Esophagus squamous epithelium (tissue), 5 donors: Measurements from ENCODE around the gene BFSP2. TPM values are rescaled to one million over a fixed set of nuclear protein-coding genes. Genes with fewer than 3 reads are reported as not detected.

ENCODE experiments used
- DNase-seq: peaks from one replicate; lab custom pipeline; 2025; lab: John Stamatoyannopoulos, UW
- H3K27ac ChIP-seq, 4 donors: fragments of 200-600 bp; sonication (generic); one replicate each; pipeline ENCODE4 v1.5.1; 2016 to 2019; ENCODE audit warnings: mild to moderate bottlenecking in 1 of 4
- H3K27me3 ChIP-seq, 4 donors: fragments of 200-600 bp; sonication (generic); 1 replicate in 3 of 4; 2 replicates in 1 of 4; pipeline versions ENCODE4 v1.5.1 to v1.6.0; 2017 to 2021; ENCODE audit warnings: antibody characterized with exemption in 1 of 4
- H3K36me3 ChIP-seq, 3 donors: fragments of 200-600 bp; sonication (generic); one replicate each; pipeline ENCODE4 v1.5.1; 2016 to 2019
- H3K4me1 ChIP-seq, 3 donors: fragments of 200-600 bp; sonication (generic); one replicate each; pipeline ENCODE4 v1.5.1; 2017 to 2019
- H3K4me3 ChIP-seq, 4 donors: fragments of 200-600 bp; sonication (generic); 1 replicate in 3 of 4; 2 replicates in 1 of 4; pipeline ENCODE4 v1.5.1; 2016 to 2019; ENCODE audit warnings: mild to moderate bottlenecking in 2 of 4, moderate library complexity in 1 of 4
- H3K9me3 ChIP-seq, 3 donors: fragments of 200-600 bp; sonication (generic); one replicate each; pipeline ENCODE4 v1.5.1; 2016 to 2019
- POLR2A ChIP-seq, 4 donors: fragments of 450-650 bp; IDR thresholded peaks; one replicate each; pipeline ENCODE4 v1.6.1; 2017; ENCODE audit warnings: antibody characterized with exemption in 4 of 4, mild to moderate bottlenecking in 4 of 4, moderate library complexity in 3 of 4
- WGBS, 2 donors: methylation state at CpG; one replicate each; pipeline ENCODE4 v1.1.5; 2018; 5-methylcytosine and 5-hydroxymethylcytosine counted together
- intact Hi-C: fragments of 100-400 bp; cut with DNase I; formaldehyde crosslinking; loops from one replicate; pipeline ENCODE4 v1.15.0; 2022
- total RNA-seq, 4 donors: library from RNA; depleted of rRNA; stranded (reverse); fragments of >200 nt; gene quantifications; one replicate each; pipeline ENCODE4 v1.1.0, GENCODE V29; 2016
- TF ChIP-seq, protein P1 (sequence below), 6 experiments: fragments of 450-650 bp in 4 of 6; fragments of 200-600 bp in 2 of 6; sonication (generic) in 2 of 6; IDR thresholded peaks; one replicate each; pipeline ENCODE4 v1.5.1; 2016 to 2019; ENCODE audit warnings: antibody characterized with exemption in 6 of 6, mild to moderate bottlenecking in 4 of 6, moderate library complexity in 4 of 6
- donor health status: DM: yes; HTN: yes; CAD: no.

BFSP2 gene
- total RNA-seq, 4 donors from 2014 or later: not detected

DNA sequence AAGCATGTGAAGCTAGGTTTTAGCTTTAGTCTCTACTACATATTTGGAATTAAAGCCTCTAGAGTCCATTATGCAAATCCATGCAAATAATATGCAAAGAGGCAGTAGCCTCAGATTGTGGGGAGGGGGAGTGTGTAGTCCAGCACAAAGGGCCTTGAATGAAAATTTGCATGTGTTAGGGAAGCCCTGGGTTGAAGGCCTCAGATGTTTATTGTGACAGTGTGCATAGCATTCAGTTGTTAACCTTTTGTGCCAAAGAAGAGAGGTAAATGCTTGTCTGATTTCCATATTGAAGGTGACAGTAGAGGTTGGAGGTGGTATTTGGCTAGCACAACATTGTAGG, 24.5 kb upstream of the BFSP2 start:
- H3K27ac ChIP-seq: no peak overlapping the region
- no peaks in the 10 kb centered on the region for H3K36me3 ChIP-seq
- H3K27me3 ChIP-seq: no peaks in the 10 kb centered on the region
- H3K4me1 ChIP-seq: no peaks in the 10 kb centered on the region
- intact Hi-C loops: no loop called here
- no peak for TF ChIP-seq POLR2A (IDR thresholded peaks at IDR 0.05)
- TF ChIP-seq, protein P1, sequence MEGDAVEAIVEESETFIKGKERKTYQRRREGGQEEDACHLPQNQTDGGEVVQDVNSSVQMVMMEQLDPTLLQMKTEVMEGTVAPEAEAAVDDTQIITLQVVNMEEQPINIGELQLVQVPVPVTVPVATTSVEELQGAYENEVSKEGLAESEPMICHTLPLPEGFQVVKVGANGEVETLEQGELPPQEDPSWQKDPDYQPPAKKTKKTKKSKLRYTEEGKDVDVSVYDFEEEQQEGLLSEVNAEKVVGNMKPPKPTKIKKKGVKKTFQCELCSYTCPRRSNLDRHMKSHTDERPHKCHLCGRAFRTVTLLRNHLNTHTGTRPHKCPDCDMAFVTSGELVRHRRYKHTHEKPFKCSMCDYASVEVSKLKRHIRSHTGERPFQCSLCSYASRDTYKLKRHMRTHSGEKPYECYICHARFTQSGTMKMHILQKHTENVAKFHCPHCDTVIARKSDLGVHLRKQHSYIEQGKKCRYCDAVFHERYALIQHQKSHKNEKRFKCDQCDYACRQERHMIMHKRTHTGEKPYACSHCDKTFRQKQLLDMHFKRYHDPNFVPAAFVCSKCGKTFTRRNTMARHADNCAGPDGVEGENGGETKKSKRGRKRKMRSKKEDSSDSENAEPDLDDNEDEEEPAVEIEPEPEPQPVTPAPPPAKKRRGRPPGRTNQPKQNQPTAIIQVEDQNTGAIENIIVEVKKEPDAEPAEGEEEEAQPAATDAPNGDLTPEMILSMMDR (IDR thresholded peaks at IDR 0.05): no peak
- no peak overlapping the region for H3K4me3 ChIP-seq
- DNase-seq: no peak
- no peaks in the 10 kb centered on the region for H3K9me3 ChIP-seq

GRCh38 chr3:133376810-133377209, 23.0 kb upstream of the BFSP2 start:
- H3K27ac ChIP-seq: no peak overlapping the region
- no peaks in the 10 kb centered on the region for H3K9me3 ChIP-seq
- H3K4me3 ChIP-seq: no peak overlapping the region
- TF ChIP-seq, protein P1 (IDR thresholded peaks at IDR 0.05): no peak
- H3K36me3 ChIP-seq: no peaks in the 10 kb centered on the region
- H3K27me3 ChIP-seq: no peaks in the 10 kb centered on the region
- DNase-seq: no peak
- no peaks in the 10 kb centered on the region for H3K4me1 ChIP-seq
- WGBS, 2 donors: 66 to 76% methylated on average over 6 of the region's 6 CpGs
- intact Hi-C loops: no loop called here

DNA sequence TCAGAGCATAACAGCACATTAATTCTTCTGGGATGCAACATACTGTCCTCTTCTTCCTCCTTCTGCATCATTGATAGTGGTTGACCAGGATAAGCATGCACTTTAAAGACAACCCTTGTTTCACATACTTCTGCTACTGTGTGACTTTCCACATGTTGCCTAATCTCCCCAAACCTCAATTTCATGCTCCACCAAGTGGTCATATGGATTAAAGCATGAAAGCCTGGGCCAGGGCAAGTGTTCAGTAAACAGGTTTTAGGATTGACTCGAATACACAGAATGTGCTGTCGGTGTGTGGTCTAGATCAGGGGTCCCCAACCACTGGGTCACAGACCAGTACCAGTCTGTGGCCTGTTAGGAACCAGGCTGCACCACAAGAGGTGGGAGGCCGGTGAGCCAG, 22.5 kb upstream of the BFSP2 start:
- H3K4me1 ChIP-seq: no peaks in the 10 kb centered on the region
- 43 to 50% methylated on average over 1 to 3 of the region's 3 CpGs for WGBS, 2 donors
- no peak overlapping the region for H3K27ac ChIP-seq
- no peaks in the 10 kb centered on the region for H3K9me3 ChIP-seq
- intact Hi-C loops: no loop called here
- no peak for DNase-seq
- H3K27me3 ChIP-seq: no peaks in the 10 kb centered on the region
- no peaks in the 10 kb centered on the region for H3K36me3 ChIP-seq
- H3K4me3 ChIP-seq: no peak overlapping the region
- TF ChIP-seq, protein P1 (IDR thresholded peaks at IDR 0.05): peak in 5 of 6 experiments; percentile 14 to 51 (median 39)
- TF ChIP-seq POLR2A (IDR thresholded peaks at IDR 0.05): no peak

- Histone ChIP-seq H3K4me3 (no peak overlapping the region), H3K9me3 (no peaks in the 10 kb centered on the region), H3K27ac (no peak overlapping the region), H3K27me3 (no peaks in the 10 kb centered on the region), H3K4me1 (peaks cover 0 to 18% (median 4%) of the 10 kb centered on the region in 3 donors), H3K36me3 (no peaks in the 10 kb centered on the region)
- TF ChIP-seq, protein P1 (IDR thresholded peaks at IDR 0.05): no peak
- TF ChIP-seq POLR2A (IDR thresholded peaks at IDR 0.05): no peak
- intact Hi-C loops: loop anchor here (10.0 kb wide), 1 partner anchor 335 kb away; no protein-coding TSS in a partner anchor
- no peak for DNase-seq
- WGBS, 2 donors: 100% methylated on average over 1 of the region's 19 CpGs; no CpG with 5 or more reads in 1 of the 2 donors
Observed at GRCh38 chr3:133379926-133380325, 19.9 kb upstream of the BFSP2 start.

DNA sequence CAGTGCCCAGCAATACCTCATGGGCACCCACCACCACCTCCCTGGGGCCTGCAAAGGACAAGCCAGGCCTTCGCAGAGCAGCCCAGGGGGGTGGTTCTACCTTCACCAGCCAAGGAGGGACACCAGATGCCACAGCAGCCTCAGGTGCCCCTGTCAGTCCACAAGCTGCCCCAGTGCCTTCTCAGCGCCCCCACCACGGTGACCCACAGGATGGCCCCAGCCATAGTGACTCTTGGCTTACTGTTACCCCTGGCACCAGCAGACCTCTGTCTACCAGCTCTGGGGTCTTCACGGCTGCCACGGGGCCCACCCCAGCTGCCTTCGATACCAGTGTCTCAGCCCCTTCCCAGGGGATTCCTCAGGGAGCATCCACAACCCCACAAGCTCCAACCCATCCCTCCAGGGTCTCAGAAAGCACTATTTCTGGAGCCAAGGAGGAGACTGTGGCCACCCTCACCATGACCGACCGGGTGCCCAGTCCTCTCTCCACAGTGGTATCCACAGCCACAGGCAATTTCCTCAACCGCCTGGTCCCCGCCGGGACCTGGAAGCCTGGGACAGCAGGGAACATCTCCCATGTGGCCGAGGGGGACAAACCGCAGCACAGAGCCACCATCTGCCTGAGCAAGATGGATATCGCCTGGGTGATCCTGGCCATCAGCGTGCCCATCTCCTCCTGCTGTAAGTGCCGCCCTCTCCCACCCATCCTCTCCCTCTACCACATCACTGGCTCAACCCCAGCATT, 19.2 kb upstream of the BFSP2 start:
- no peak overlapping the region for H3K27ac ChIP-seq
- intact Hi-C loops: loop anchor here (10.0 kb wide), 1 partner anchor 336 kb away; no protein-coding TSS in a partner anchor
- DNase-seq: no peak
- H3K9me3 ChIP-seq: no peaks in the 10 kb centered on the region
- no peak for TF ChIP-seq POLR2A (IDR thresholded peaks at IDR 0.05)
- TF ChIP-seq, protein P1 (IDR thresholded peaks at IDR 0.05): no peak
- 85% methylated on average over 6 of the region's 16 CpGs; no CpG with 5 or more reads in 1 of the 2 donors for WGBS, 2 donors
- no peak overlapping the region for H3K4me3 ChIP-seq
- H3K4me1 ChIP-seq: peaks cover 0 to 18% (median 4%) of the 10 kb centered on the region in 3 donors
- H3K27me3 ChIP-seq: no peaks in the 10 kb centered on the region
- H3K36me3 ChIP-seq: no peaks in the 10 kb centered on the region
